Activated CD8-positive, alpha-beta T cell treated with anti-CD3 and anti-CD28 coated beads for 36 hours (primary cell): ENCODE data around the gene S100A8. TPM values are rescaled to one million over a fixed set of nuclear protein-coding genes. Genes with fewer than 3 reads are reported as not detected.
A peak's percentile ranks its signal among the peaks of the same experiment; 100 is the strongest.

Experiments
- ATAC-seq: fragments of 200-7000 bp; cut with Tn5 transposase; one replicate; pipeline ENCODE4 v1.10.0; 2021; ENCODE audit warnings: mild to moderate bottlenecking, moderate library complexity
- CTCF ChIA-PET: fragments of 350-600 bp; sonication (Branson Sonifier 250); formaldehyde crosslinking; loops from one replicate; lab custom pipeline; 2021; ENCODE audit warnings: antibody characterized with exemption; lab: Charles Lee
- POLR2A ChIA-PET: fragments of 350-600 bp; sonication (Branson Sonifier 250); formaldehyde crosslinking; loops from one replicate; lab custom pipeline; 2021; ENCODE audit warnings: antibody characterized with exemption; lab: Charles Lee
- DNase-seq: peaks from one replicate; pipeline ENCODE4 v3.0.0-alpha.2; 2020
- H3K27ac Mint-ChIP-seq: one replicate; pipeline ENCODE4 v1.8.0; 2021; ENCODE audit warnings: mild to moderate bottlenecking, mixed read lengths
- H3K27me3 Mint-ChIP-seq: one replicate; pipeline ENCODE4 v1.8.0; 2021; ENCODE audit warnings: mixed read lengths
- H3K36me3 Mint-ChIP-seq: one replicate; pipeline ENCODE4 v1.8.0; 2021; ENCODE audit warnings: low read depth, mixed read lengths
- H3K4me1 Mint-ChIP-seq: one replicate; pipeline ENCODE4 v1.8.0; 2021; ENCODE audit warnings: low read depth, mixed read lengths
- H3K4me3 Mint-ChIP-seq: one replicate; pipeline ENCODE4 v1.8.0; 2021; ENCODE audit warnings: mild to moderate bottlenecking, moderate library complexity, mixed read lengths
- H3K9me3 Mint-ChIP-seq: one replicate; pipeline ENCODE4 v1.8.0; 2021; ENCODE audit warnings: mixed read lengths
- CTCF ChIP-seq: fragments of 200-600 bp; IDR thresholded peaks from one replicate; pipeline ENCODE4 v1.8.0; 2022; ENCODE audit warnings: antibody characterized with exemption, mild to moderate bottlenecking
- intact Hi-C: fragments of 100-400 bp; cut with micrococcal nuclease; formaldehyde crosslinking; loops from one replicate; pipeline ENCODE4 v1.10.0; 2022
- total RNA-seq, 2 experiments: library from RNA; stranded (reverse); gene quantifications; one replicate each; pipeline ENCODE4 v1.2.3, GENCODE V29; 2021

Gene S100A8
- total RNA-seq, 2 experiments from 2014 or later: not detected

GRCh38 chr1:153342178-153342577 is 48.7 kb downstream of the S100A8 start:
- H3K9me3 Mint-ChIP-seq: no peaks in the 10 kb centered on the region
- H3K4me3 Mint-ChIP-seq: no peak overlapping the region
- no peak for TF ChIP-seq CTCF
- POLR2A ChIA-PET: interaction anchor here (0.6 kb wide), 1 partner anchor 31 kb away, joined by 3 read pairs; no protein-coding TSS in a partner anchor
- peaks cover 18% of the 10 kb centered on the region for H3K27me3 Mint-ChIP-seq
- intact Hi-C loops: no loop called here
- H3K4me1 Mint-ChIP-seq: peaks cover 47% of the 10 kb centered on the region
- no peak overlapping the region for H3K27ac Mint-ChIP-seq
- DNase-seq: no peak
- ATAC-seq: no peak
- CTCF ChIA-PET: interaction anchor here (6.4 kb wide), 1 partner anchor 12 kb away, joined by 35 read pairs; no protein-coding TSS in a partner anchor
- no peaks in the 10 kb centered on the region for H3K36me3 Mint-ChIP-seq

GRCh38 chr1:153341431-153341934 is 49.4 kb downstream of the S100A8 start:
- H3K36me3 Mint-ChIP-seq: no peaks in the 10 kb centered on the region
- no peak overlapping the region for H3K27ac Mint-ChIP-seq
- peaks cover 45% of the 10 kb centered on the region for H3K4me1 Mint-ChIP-seq
- ATAC-seq: no peak
- TF ChIP-seq CTCF: no peak
- H3K27me3 Mint-ChIP-seq: peaks cover 15% of the 10 kb centered on the region
- ChIA-PET POLR2A (no interaction called here), CTCF (interaction anchor here (6.4 kb wide), 1 partner anchor 13 kb away, joined by 35 read pairs; no protein-coding TSS in a partner anchor)
- intact Hi-C loops: no loop called here
- no peaks in the 10 kb centered on the region for H3K9me3 Mint-ChIP-seq
- no peak overlapping the region for H3K4me3 Mint-ChIP-seq
- no peak for DNase-seq

- Mint-ChIP-seq H3K36me3 (no peaks in the 10 kb centered on the region), H3K9me3 (no peaks in the 10 kb centered on the region), H3K4me3 (no peak overlapping the region), H3K4me1 (peaks cover 33% of the 10 kb centered on the region), H3K27ac (peak overlapping the region; percentile 16), H3K27me3 (peaks cover 13% of the 10 kb centered on the region)
- intact Hi-C loops: no loop called here
- ChIA-PET CTCF (interaction anchor here (6.4 kb wide), 1 partner anchor 14 kb away, joined by 35 read pairs; no protein-coding TSS in a partner anchor), POLR2A (no interaction called here)
- no peak for TF ChIP-seq CTCF
- DNase-seq: no peak
- no peak for ATAC-seq
Observed at GRCh38 chr1:153340356-153340755, 50.5 kb downstream of the S100A8 start.

Other genes starting within 250 kb of the S100A8 start
- gene SPRR2G, start 240.2 kb downstream of the S100A8 start, total RNA-seq: not detected
- not detected for gene LELP1, start 187.6 kb downstream of the S100A8 start, total RNA-seq
- not detected for gene PRR9, start 173.5 kb downstream of the S100A8 start, total RNA-seq
- not detected for gene LORICRIN, start 131.4 kb downstream of the S100A8 start, total RNA-seq
- not detected for gene PGLYRP3, start 78.1 kb downstream of the S100A8 start, total RNA-seq
- not detected for gene PGLYRP4, start 42.2 kb downstream of the S100A8 start, total RNA-seq
- gene S100A9, start 33.2 kb downstream of the S100A8 start, total RNA-seq: not detected
- gene S100A12, start 15.5 kb downstream of the S100A8 start, total RNA-seq: not detected
- gene S100A7A, start 25.4 kb upstream of the S100A8 start, total RNA-seq: not detected
- gene S100A7, start 69.6 kb upstream of the S100A8 start, total RNA-seq: not detected
- 100 to 1,000 TPM; 200 to 211 TPM for gene S100A6, start 144.9 kb upstream of the S100A8 start, total RNA-seq
- gene S100A5, start 149.9 kb upstream of the S100A8 start, total RNA-seq: 1 to 10 TPM; 1.1 to 1.2 TPM
- 100 to 1,000 TPM; 109 to 118 TPM for gene S100A4, start 154.7 kb upstream of the S100A8 start, total RNA-seq
- not detected for gene S100A3, start 158.2 kb upstream of the S100A8 start, total RNA-seq
- gene S100A2, start 174.8 kb upstream of the S100A8 start, total RNA-seq: under 1 TPM in 1 of 2 experiments, not detected in 1; 0.50 TPM
- not detected for gene S100A16, start 222.1 kb upstream of the S100A8 start, total RNA-seq
- gene S100A14, start 225.3 kb upstream of the S100A8 start, total RNA-seq: not detected
- 1 to 10 TPM; 8.1 to 9.4 TPM for gene S100A13, start 236.4 kb upstream of the S100A8 start, total RNA-seq
- gene S100A1, start 237.4 kb upstream of the S100A8 start, total RNA-seq: not detected
- 10 to 100 TPM; 76.8 to 83.2 TPM for gene CHTOP, start 243.0 kb upstream of the S100A8 start, total RNA-seq